Neural crest cell (in vitro differentiated cells): ENCODE results near the gene TNPO3. TPM values are rescaled to one million over a fixed set of nuclear protein-coding genes. Genes with fewer than 3 reads are reported as not detected.

Source experiments
- DNase-seq: peaks from one replicate; pipeline ENCODE4 v3.0.0; 2021; ENCODE audit warnings: low read depth, mixed read lengths, low spot score
- H3K27ac Mint-ChIP-seq: one replicate; pipeline ENCODE4 v1.8.0; 2021; ENCODE audit warnings: mild to moderate bottlenecking, mixed read lengths; ENCODE audit not compliant: unreplicated experiment
- H3K27me3 Mint-ChIP-seq: 2 replicates; pipeline ENCODE4 v1.8.0; 2021; ENCODE audit warnings: low read depth, mild to moderate bottlenecking, mixed read lengths
- H3K36me3 Mint-ChIP-seq: 2 replicates; pipeline ENCODE4 v1.8.0; 2021; ENCODE audit warnings: low read depth, mild to moderate bottlenecking, mixed read lengths
- H3K4me1 Mint-ChIP-seq: 2 replicates; pipeline ENCODE4 v1.8.0; 2021; ENCODE audit warnings: mixed read lengths
- H3K4me3 Mint-ChIP-seq: one replicate; pipeline ENCODE4 v1.8.0; 2021; ENCODE audit warnings: mild to moderate bottlenecking, mixed read lengths
- H3K9me3 Mint-ChIP-seq: 2 replicates; pipeline ENCODE4 v1.8.0; 2021; ENCODE audit warnings: mixed read lengths
- CTCF ChIP-seq: fragments of 200-600 bp; sonication (generic); conservative IDR thresholded peaks from 2 replicates; pipeline ENCODE4 v1.5.0; 2021; ENCODE audit warnings: antibody characterized with exemption, mild to moderate bottlenecking
- total RNA-seq: library from RNA; stranded (reverse); gene quantifications from 2 replicates; pipeline ENCODE4 v1.2.1, GENCODE V29; 2021

TNPO3 gene
- total RNA-seq, 1 donor from 2014 or later: 67.5 TPM

DNA sequence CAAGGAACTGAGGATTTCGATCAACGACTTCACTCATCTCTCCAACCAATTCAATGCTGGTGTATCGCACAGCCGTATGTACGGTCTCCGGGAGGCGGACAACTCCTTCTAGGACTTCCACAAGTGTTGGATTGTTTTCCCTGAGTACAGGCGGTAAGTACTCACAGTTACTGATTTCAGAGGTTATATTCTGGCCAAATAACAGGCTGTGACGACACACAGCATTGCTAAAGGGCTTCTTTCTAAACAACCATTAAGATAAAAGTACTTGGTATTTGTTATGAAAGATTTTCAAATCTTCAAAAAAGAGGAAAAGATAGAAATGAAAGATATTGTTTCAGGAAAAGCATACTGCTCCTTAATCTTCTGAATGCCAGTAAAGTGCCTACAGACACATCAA, 65.0 kb downstream of the TNPO3 start:
- no peak overlapping the region for H3K4me3 Mint-ChIP-seq
- H3K36me3 Mint-ChIP-seq: peaks cover 6% of the 10 kb centered on the region
- no peak for DNase-seq
- no peaks in the 10 kb centered on the region for H3K4me1 Mint-ChIP-seq
- no peak for TF ChIP-seq CTCF
- H3K27me3 Mint-ChIP-seq: no peaks in the 10 kb centered on the region
- H3K27ac Mint-ChIP-seq: no peak overlapping the region
- no peaks in the 10 kb centered on the region for H3K9me3 Mint-ChIP-seq

GRCh38 chr7:128988372-128988771, 66.5 kb downstream of the TNPO3 start:
- no peak overlapping the region for H3K27ac Mint-ChIP-seq
- H3K36me3 Mint-ChIP-seq: peaks cover 10% of the 10 kb centered on the region
- no peak overlapping the region for H3K4me3 Mint-ChIP-seq
- H3K9me3 Mint-ChIP-seq: no peaks in the 10 kb centered on the region
- H3K4me1 Mint-ChIP-seq: no peaks in the 10 kb centered on the region
- TF ChIP-seq CTCF: no peak
- DNase-seq: no peak
- no peaks in the 10 kb centered on the region for H3K27me3 Mint-ChIP-seq

- Mint-ChIP-seq H3K27me3 (no peaks in the 10 kb centered on the region), H3K4me3 (no peak overlapping the region), H3K4me1 (no peaks in the 10 kb centered on the region), H3K36me3 (peaks cover 16% of the 10 kb centered on the region), H3K27ac (no peak overlapping the region), H3K9me3 (no peaks in the 10 kb centered on the region)
- TF ChIP-seq CTCF: no peak
- no peak for DNase-seq
These were observed 68.3 kb downstream of the TNPO3 start for GRCh38 chr7:128986609-128987008.

- H3K9me3 Mint-ChIP-seq: no peaks in the 10 kb centered on the region
- DNase-seq: no peak
- no peak overlapping the region for H3K4me3 Mint-ChIP-seq
- H3K36me3 Mint-ChIP-seq: peaks cover 20% of the 10 kb centered on the region
- no peaks in the 10 kb centered on the region for H3K27me3 Mint-ChIP-seq
- no peaks in the 10 kb centered on the region for H3K4me1 Mint-ChIP-seq
- TF ChIP-seq CTCF: no peak
- no peak overlapping the region for H3K27ac Mint-ChIP-seq
These were observed 69.3 kb downstream of the TNPO3 start for GRCh38 chr7:128985660-128986059.

- Mint-ChIP-seq H3K36me3 (peaks cover 19% of the 10 kb centered on the region), H3K27me3 (no peaks in the 10 kb centered on the region), H3K4me1 (no peaks in the 10 kb centered on the region), H3K9me3 (no peaks in the 10 kb centered on the region), H3K4me3 (no peak overlapping the region), H3K27ac (no peak overlapping the region)
- TF ChIP-seq CTCF: no peak
- DNase-seq: no peak
These were observed 72.8 kb downstream of the TNPO3 start for GRCh38 chr7:128982105-128982504.
